ENCODE data around the gene ZNF782.

- TF ChIP-seq SUZ12 (IDR thresholded peaks at IDR 0.05; ENCODE audit: extremely low read depth, insufficient read depth, insufficient read length) (no peak), YY1 (IDR thresholded peaks at IDR 0.05; ENCODE audit: insufficient read depth, insufficient read length) (no peak)
Measured at GRCh38 chr9:96784021-96784420, 70.3 kb downstream of the ZNF782 start.
